GM21528 (cell line): ENCODE results near the gene FER1L5.

ENCODE experiments used
- ATAC-seq: cut with Tn5 transposase; IDR thresholded peaks from one replicate; pipeline ENCODE4 v1.9.1; 2021; ENCODE audit warnings: mild to moderate bottlenecking, moderate library complexity; ENCODE audit not compliant: unreplicated experiment, low FRiP score

FER1L5 gene

GRCh38 chr2:96642564-96643360, at the start of gene FER1L5:
FER1L5 (plus strand) TSS chr2:96642764; CDS start chr2:96642837, 73 bp downstream.
- ATAC-seq: no peak

GRCh38 chr2:96594282-96594681, 48.3 kb upstream of the FER1L5 start:
- ATAC-seq: no peak

GRCh38 chr2:96594691-96595152, 47.8 kb upstream of the FER1L5 start:
- ATAC-seq: no peak

- ATAC-seq: no peak
Observed at GRCh38 chr2:96596596-96596995, 46.0 kb upstream of the FER1L5 start.

- no peak for ATAC-seq
Observed at GRCh38 chr2:96599941-96600340, 42.6 kb upstream of the FER1L5 start.

- no peak for ATAC-seq
Observed at GRCh38 chr2:96601382-96602292, 40.9 kb upstream of the FER1L5 start.

GRCh38 chr2:96602330-96602823, 40.2 kb upstream of the FER1L5 start:
- no peak for ATAC-seq

GRCh38 chr2:96604104-96604503, 38.5 kb upstream of the FER1L5 start:
- no peak for ATAC-seq

- no peak for ATAC-seq
Observed at GRCh38 chr2:96608469-96609455, 33.8 kb upstream of the FER1L5 start.

- no peak for ATAC-seq
Observed at GRCh38 chr2:96616128-96616527, 26.4 kb upstream of the FER1L5 start.

GRCh38 chr2:96616535-96616934, 26.0 kb upstream of the FER1L5 start:
- ATAC-seq: no peak

GRCh38 chr2:96617012-96617411, 25.6 kb upstream of the FER1L5 start:
- ATAC-seq: no peak

- ATAC-seq: no peak
Observed at GRCh38 chr2:96618596-96619283, 23.8 kb upstream of the FER1L5 start.

GRCh38 chr2:96622544-96622943, 20.0 kb upstream of the FER1L5 start:
- ATAC-seq: no peak

- ATAC-seq: no peak
Observed at GRCh38 chr2:96623116-96623515, 19.4 kb upstream of the FER1L5 start.

- no peak for ATAC-seq
Observed at GRCh38 chr2:96625571-96626552, 16.7 kb upstream of the FER1L5 start.

GRCh38 chr2:96626553-96626942, 16.0 kb upstream of the FER1L5 start:
- no peak for ATAC-seq

GRCh38 chr2:96631804-96632435, 10.6 kb upstream of the FER1L5 start:
- ATAC-seq: no peak
